ENCODE data around the gene ZMYND8. TPM values are rescaled to one million over a fixed set of nuclear protein-coding genes. Genes with fewer than 3 reads are reported as not detected.

The ZMYND8 gene
- total and polyA plus RNA-seq, 2 of the 4 experiments (the other 2 are of a cell fraction): 24.0 to 28.2 TPM

- POLR2A ChIA-PET (ENCODE audit: unreplicated experiment): no interaction called here
- H2BK15ac ChIP-seq (ENCODE audit: low read depth, low read length): no peak overlapping the region
- H3K9me1 ChIP-seq (ENCODE audit: insufficient read depth, low read length): peaks cover 21% of the 10 kb centered on the region; the same call in 1 of the 2 replicates
- intact Hi-C loops (cut with micrococcal nuclease) (no loop called here), in situ Hi-C loops (cut with MboI; ENCODE audit: low sequenced_read_pairs) (loop anchor here (10.0 kb wide), 1 partner anchor 455 kb away; no protein-coding TSS in a partner anchor), dilution Hi-C loops (cut with HindIII; ENCODE audit: low sequenced_read_pairs, unreplicated experiment) (no loop called here)
- CTCF ChIA-PET: no interaction called here
- peaks cover 22 to 54% of the 10 kb centered on the region in 2 experiments; a peak in 3 of 4 replicates for H3K79me1 ChIP-seq (ENCODE audit: low read depth in 1 of 2, low read length in 2 of 2)
- no peak overlapping the region for H3K4me3 ChIP-seq (ENCODE audit: insufficient read depth, low read depth, low read length)
- TF ChIP-seq RFX5 (IDR thresholded peaks at IDR 0.05; ENCODE audit: low read depth, low read length) (no peak), CTCF (conservative IDR thresholded peaks at IDR 0.05; ENCODE audit: low read depth, low read length) (no peak), CHD1 (IDR thresholded peaks at IDR 0.05; ENCODE audit: low read depth, low read length) (no peak), ELK1 (IDR thresholded peaks at IDR 0.05; ENCODE audit: borderline replicate concordance, low read depth, low read length) (no peak), POLR2A (IDR thresholded peaks at IDR 0.05; ENCODE audit: low read depth, low read length) (no peak), MXI1 (IDR thresholded peaks at IDR 0.05; ENCODE audit: borderline replicate concordance, low read depth, low read length) (no peak), FOS (IDR thresholded peaks at IDR 0.05; ENCODE audit: low read depth, low read length) (no peak), USF2 (IDR thresholded peaks at IDR 0.05; ENCODE audit: low read depth, low read length) (no peak), BHLHE40 (IDR thresholded peaks at IDR 0.05; ENCODE audit: low read depth, low read length) (no peak), SMC3 (IDR thresholded peaks at IDR 0.05; ENCODE audit: low read depth, low read length) (no peak), NFE2L2 (IDR thresholded peaks at IDR 0.05; ENCODE audit: low read depth, low read length) (no peak), RCOR1 (IDR thresholded peaks at IDR 0.05; ENCODE audit: insufficient replicate concordance, low read length) (no peak), MAZ (IDR thresholded peaks at IDR 0.05; ENCODE audit: borderline replicate concordance, low read depth, low read length) (no peak), RAD21 (IDR thresholded peaks at IDR 0.05; ENCODE audit: low read length) (no peak)
- peaks cover 48% of the 10 kb centered on the region for H3K36me3 ChIP-seq (ENCODE audit: control insufficient read depth, insufficient read depth, low read length)
- no peak overlapping the region for H2BK5ac ChIP-seq (ENCODE audit: low read depth, low read length, poor library complexity, severe bottlenecking)
- no peak overlapping the region for H3K18ac ChIP-seq (ENCODE audit: low read depth, low read length)
- H3K4me1 ChIP-seq (ENCODE audit: control insufficient read depth, insufficient read depth, low read length): no peaks in the 10 kb centered on the region
- TSS peak; percentile 85 for BruUV-seq (replicated peaks)
- H2AFZ ChIP-seq (replicated peaks; ENCODE audit: low read length, poor library complexity): no peak overlapping the region
- H2AK9ac ChIP-seq (replicated peaks; ENCODE audit: low read depth, low read length, poor library complexity): no peak overlapping the region
- 98% methylated on average over 12 of the region's 17 CpGs; no CpG with 5 or more reads in 1 of the 2 experiments for WGBS, 2 experiments (ENCODE audit: extremely low coverage in 2 of 2, insufficient read length in 1 of 2)
- ATAC-seq (ENCODE audit: low read depth) (no peak), DNase-seq (no peak)
- H2BK120ac ChIP-seq (ENCODE audit: low read depth, low read length): no peak overlapping the region
- no peak overlapping the region for H4K8ac ChIP-seq (ENCODE audit: low read depth in 2 of 2, low read length in 2 of 2)
- no peak overlapping the region for H4K5ac ChIP-seq (ENCODE audit: low read depth, low read length)
- H3K14ac ChIP-seq (replicated peaks; ENCODE audit: low read depth, low read length): no peak overlapping the region
- H3K4me2 ChIP-seq (ENCODE audit: low read depth, low read length): no peak overlapping the region
- no peaks in the 10 kb centered on the region for H3K9me3 ChIP-seq (ENCODE audit: control insufficient read depth, insufficient read depth, low read length)
- H3K56ac ChIP-seq (ENCODE audit: extremely low read depth, insufficient read depth, low read length): no peak overlapping the region
- 0 out of 2 replicates have a peak overlapping the region, but pooled peaks have one; percentile 33 for H3K23ac ChIP-seq (ENCODE audit: low read depth, low read length)
- H3K27ac ChIP-seq (ENCODE audit: insufficient read depth, low read length): no peak overlapping the region
- no peaks in the 10 kb centered on the region for H3K27me3 ChIP-seq (ENCODE audit: control insufficient read depth, insufficient read depth, low read length)
- no peak overlapping the region for H3K9ac ChIP-seq (ENCODE audit: low read depth, low read length)
- H3K4ac ChIP-seq (ENCODE audit: low read depth, low read length): no peak overlapping the region
- H2AK5ac ChIP-seq (ENCODE audit: low read depth, low read length): no peak overlapping the region
- H4K91ac ChIP-seq (ENCODE audit: insufficient read depth, low read depth, low read length): no peak overlapping the region
- no peaks in the 10 kb centered on the region; the same call in none of the 2 replicates for H4K20me1 ChIP-seq (ENCODE audit: insufficient read depth, low read length)
- H2BK20ac ChIP-seq (ENCODE audit: low read depth, low read length): no peak overlapping the region
These were observed 146.5 kb downstream of the ZMYND8 start for GRCh38 chr20:47209982-47210381.

All from IMR-90 (cell line).